HG03025 (cell line): ENCODE results near the gene C10orf62.
"Not testable (repeated sequence)": the region's sequence is repeated elsewhere in the genome, so short reads cannot be mapped to it uniquely, and the experiment has no call there.

Experiments used
- ATAC-seq: cut with Tn5 transposase; IDR thresholded peaks from one replicate; pipeline ENCODE4 v1.9.1; 2021; ENCODE audit warnings: mild to moderate bottlenecking, moderate library complexity; ENCODE audit not compliant: unreplicated experiment, low FRiP score

The C10orf62 gene

DNA sequence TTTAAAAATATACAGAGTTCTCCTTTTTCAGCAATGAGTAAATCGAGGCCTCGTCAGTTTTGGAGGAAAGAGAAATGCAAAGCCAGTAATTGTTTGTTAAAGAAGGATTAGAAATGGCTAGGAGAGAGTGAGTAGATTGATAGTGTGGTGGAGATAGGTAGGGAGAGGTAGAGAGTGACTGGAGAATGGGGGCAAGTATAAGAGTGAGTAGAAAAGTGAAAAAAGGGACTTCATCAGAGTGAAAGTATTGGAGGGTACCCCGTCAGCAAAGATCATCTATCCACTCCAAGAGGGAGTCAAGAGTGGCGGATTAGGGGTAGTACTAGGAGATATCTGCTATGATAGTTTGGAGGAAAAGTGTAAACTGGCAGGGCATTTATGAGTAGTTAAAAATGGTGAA lies 26.2 kb upstream of the C10orf62 start:
- ATAC-seq, result no peak

DNA sequence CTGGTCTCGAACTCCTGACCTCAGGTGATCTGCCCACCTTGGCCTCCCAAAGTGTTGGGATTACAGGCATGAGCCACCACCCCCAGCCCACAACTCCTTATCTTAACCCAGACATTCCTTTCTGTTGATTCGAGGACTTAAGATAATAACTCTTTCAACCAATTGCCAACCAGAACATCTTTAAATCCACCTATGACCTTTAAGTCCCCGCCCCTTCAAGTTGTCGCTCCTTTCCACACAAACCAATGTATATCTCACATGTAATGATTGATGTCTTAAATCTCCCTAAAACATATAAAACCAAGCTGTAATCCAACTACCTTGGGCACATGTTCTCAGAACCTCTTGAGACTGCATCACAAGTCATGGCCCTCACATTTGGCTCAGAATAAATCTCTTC lies 24.7 kb upstream of the C10orf62 start:
- no peak for ATAC-seq

DNA sequence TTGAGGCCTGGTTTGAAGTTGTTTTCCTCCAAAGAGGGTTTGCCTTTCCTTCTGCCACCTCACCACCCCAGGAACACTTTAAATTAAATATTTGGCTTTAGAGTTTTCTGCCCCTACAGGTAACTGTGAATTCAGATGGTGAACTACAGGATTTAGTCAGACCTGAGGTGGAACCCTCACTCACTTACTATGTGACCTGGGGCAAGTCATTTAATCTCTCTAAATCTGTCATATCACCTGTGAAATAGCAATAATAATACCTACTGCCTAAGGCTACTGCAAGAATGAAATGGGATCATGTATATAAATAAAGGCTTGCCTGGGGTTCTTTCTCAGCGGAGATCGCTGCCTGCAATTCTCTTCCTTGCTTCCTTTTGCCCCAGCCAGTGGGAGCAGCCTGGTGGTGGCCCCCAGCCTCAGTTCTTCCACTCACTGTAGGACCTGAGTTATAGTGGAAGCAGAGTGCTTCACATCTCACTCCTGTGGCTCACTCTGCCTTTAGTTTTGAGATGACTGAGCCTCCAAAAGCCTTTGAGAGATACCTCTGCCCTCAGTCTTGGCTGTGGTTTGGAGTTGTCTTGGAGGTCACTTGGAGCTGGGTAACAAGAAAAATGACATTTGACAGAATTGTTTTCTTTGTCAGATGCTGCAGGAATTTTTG lies 23.1 kb upstream of the C10orf62 start:
- no peak for ATAC-seq

DNA sequence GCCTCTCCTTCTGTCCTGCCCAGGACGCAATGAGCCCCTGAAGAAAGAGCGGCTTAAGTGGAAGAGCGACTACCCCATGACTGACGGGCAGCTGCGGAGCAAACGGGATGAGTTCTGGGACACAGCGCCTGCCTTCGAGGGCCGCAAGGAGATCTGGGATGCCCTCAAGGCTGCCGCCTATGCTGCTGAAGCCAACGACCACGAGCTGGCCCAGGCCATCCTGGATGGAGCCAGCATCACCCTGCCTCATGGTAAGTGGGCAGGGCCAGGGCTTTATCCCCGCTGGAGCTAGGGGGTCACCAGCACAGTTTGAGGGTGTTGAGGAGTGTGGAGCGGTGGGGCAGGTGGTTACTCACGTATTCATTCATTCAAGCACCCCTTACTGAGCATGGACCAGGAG lies 21.6 kb upstream of the C10orf62 start:
- ATAC-seq, result no peak

DNA sequence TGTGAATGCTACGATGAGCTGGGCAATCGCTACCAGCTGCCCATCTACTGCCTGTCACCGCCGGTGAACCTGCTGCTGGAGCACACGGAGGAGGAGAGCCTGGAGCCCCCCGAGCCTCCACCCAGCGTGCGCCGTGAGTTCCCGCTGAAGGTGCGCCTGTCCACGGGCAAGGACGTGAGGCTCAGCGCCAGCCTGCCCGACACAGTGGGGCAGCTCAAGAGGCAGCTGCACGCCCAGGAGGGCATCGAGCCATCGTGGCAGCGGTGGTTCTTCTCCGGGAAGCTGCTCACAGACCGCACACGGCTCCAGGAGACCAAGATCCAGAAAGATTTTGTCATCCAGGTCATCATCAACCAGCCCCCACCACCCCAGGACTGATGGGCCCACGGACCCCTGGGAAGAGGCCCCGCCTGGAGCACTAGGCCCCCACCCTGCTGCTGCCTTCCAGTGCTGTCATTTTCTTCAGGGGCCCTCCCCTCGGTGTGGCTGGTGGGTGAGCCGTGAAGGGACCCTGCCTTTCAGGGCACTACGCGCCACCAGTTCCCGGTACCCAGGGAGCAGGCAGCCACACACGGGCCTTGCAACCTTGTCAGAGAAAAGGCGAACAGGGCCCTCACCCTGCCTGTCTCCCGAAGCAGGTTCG lies 19.3 kb upstream of the C10orf62 start:
- ATAC-seq, result no peak

DNA sequence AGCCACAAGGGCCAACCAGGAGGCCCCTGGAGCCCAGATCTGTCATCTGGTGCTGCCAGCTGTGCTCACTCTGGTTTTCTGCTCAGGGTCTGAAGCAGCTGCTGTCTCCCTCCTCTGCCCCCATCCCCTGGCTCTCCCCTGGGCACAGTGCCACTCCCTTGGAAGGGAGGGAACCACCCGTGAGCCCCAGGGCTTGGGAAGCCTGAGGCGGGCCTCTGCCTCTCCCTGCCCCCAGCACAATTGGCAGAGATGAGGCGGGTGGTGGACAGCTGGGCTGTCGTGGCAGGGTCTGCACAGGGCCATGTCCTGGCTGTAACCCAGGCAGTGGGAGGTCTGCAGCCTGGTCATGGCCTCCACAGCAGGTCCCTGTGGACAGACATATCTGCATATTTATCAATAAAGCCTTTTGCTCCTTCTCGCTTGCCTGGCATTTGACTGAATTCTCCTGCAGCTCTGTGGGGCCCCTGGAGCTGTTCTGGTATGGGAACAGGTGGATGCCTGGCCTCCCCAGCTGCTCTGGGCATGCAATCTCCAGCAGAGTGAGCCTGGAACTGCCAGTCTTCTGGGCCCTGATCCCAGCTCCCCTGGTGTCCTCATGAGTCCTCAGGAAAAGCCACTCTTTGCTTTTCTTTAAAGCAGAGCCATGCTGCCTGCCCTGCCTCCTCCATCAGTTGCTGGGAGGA lies 18.6 kb upstream of the C10orf62 start:
- ATAC-seq, result no peak

DNA sequence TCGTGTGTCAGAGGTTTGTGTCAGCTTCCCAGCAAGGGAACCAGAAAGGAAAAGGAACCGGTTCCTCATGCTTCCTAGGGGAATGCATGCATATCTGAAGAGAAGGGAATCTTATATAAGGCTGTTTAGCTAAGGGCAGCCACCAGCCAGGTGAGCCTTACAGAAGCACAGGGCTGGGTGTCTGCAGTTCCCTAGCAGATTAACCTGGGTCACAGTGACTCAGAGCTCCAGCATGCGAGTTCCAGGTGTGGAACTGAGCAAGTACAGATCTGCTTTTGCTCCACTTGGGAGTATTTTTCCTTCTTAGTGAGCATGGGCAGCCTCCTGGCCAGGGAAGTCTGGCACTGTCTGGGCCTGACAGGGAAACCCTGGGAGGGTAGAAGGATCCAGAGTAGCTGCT lies 17.9 kb upstream of the C10orf62 start:
- no peak for ATAC-seq

DNA sequence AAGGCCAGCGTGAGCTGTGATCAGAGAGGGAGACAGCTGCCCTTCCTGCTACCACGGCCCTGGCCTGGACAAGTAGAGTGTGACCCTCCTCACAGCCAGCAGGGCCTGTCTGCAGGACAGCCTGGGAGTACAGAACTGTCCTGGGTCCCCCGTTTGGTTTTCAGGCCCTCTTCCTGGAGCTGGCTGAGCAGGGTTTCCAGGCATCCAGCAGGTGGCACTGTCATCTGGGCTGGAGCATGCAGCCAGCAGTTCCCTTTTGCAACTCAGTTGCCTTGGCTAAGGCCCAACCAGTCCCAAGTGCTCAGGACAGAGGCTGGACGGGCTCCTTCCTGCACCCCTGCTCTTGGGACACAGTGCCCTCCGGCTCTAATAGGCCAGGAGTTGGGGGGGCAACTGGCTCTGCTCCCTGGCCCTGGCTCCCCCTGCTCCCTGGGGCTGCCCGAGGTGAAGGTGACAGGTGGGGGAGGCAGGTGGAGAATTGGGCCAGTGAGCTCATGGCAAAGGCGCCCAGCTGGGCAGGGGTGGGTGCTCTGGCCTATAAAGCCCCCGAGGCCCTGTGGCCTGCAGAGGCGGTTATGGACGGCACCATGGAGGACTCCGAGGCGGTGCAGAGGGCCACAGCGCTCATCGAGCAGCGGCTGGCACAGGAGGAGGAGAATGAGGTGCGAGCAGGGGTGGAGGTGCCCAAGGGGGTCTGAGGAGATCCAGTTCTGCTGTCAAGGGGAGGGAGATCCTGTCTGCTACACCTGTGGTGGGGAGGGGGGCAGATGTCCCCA lies 17.1 kb upstream of the C10orf62 start, which contains the start of gene ANKRD2:
TSS of gene ANKRD2 (plus strand) at position 566 of the 776 bp plus-strand sequence. CDS start at position 576, 10 bp downstream.
- ATAC-seq, result no peak

DNA sequence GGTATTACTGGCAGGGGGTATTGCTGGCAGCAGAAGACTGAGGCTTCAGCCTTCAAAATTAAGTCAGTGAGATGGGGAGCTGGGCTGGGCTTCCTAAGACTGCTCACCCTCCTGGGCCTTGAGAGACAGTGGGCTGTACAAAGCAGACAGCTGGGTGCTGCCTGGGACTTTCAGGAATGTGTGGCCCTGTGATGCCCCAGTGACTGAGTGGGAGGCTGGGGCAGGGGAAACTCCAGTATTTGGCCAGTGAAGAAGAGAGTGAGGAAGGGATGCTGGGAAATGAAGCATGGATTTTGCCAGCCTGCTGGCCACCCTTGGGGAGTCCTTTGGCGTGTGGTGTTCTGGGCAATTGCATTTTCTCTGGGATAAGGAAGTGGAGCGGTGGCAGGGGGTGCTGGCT lies 16.5 kb upstream of the C10orf62 start:
- no peak for ATAC-seq

DNA sequence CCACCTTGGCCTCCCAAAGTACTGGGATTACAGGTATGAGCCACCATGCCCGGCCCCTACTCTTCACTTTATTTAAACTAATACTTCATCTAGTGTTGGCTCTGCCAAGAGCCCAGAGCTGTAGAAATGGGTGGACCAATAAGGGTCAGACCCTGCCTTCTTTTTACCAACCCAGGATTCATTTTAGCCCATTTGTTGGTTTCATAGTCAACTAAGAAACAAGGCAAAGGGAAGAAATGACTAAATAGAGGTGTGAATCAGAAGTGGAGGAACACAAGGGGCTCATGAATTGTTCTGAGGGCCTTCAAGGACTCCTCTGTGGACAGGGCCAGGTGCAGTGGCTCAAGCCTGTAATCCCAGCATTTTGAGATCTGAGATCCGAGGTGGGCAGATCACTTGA lies 15.8 kb upstream of the C10orf62 start:
- ATAC-seq, result no peak

DNA sequence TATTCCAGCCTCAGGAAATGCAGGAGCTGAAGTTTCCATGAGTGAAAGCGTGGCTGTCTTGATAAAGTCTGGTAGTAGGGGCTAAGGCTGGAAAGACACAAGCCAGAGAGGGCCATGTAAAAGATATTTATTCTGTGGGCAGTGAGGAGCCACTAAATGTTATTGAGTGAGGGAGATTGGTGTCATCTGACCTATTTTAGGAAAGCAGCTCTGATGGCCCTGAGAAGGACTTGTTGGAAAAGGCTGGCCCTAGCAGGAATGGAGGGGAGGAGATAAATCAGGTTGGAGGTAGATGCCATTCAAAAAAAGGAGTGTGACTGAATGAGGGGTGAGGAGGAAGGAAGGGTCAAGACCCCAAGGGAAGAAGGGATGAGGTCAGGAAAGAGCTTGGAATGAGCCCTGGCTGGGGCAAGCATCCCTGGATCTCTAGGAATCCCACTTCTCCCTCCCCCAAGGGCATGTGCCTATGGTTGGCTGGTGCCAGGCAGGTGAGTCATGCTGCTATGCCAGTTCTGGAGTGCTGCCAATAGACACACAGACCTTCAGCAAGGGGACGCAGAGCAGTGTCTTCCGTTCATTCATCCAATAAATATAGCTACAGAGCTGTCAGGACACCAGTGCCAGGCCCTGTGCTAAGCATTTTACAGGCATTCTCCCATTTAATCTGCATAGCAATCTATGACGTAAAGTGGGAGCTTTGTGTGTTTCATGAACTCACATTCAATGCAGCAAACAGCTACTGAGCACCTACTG lies 15.0 kb upstream of the C10orf62 start:
- ATAC-seq, result no peak

DNA sequence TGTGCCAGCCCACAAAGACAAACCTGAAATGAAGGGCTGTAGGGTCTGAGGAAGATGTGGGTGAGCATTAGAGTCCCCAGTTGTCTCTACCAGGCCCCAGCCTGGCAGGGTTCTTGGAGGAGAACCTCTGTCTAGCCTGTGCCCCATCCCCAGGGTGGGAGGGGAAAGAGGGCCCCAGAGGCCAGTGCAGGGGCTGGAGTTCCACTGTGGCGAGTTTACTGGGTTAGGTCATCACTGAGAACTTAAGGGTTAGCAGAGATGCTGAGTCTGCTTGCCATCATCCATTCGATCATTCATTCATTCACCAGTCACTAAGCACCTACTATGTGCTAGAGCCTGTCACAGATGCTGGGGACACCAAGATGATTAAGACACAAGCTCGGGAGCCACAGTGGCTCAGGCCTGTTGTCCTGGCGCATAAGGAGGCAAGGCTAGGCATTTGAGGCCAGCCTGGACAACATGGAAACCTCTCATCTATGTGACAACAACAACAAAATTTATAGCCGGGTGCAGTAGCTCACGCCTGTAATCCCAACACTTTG lies 14.3 kb upstream of the C10orf62 start:
- no peak for ATAC-seq

DNA sequence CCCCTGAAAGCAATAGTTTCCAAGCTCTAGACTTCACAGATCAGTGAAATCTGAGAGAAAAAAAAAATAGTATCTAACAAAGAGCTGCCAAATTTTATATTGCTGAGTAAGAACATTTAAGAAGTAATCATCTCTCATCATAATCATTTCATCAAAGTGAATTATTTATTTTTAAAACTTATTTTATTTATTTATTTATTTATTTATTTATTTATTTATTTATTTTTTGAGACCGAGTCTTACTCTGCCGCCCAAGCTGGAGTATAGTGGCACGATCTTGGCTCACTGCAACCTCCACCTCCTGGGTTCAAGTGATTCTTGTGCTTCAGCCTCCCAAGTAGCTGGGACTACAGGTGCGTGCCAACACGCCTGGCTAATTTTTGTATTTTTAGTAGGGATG lies 13.0 kb upstream of the C10orf62 start:
- not testable (repeated sequence) for ATAC-seq

DNA sequence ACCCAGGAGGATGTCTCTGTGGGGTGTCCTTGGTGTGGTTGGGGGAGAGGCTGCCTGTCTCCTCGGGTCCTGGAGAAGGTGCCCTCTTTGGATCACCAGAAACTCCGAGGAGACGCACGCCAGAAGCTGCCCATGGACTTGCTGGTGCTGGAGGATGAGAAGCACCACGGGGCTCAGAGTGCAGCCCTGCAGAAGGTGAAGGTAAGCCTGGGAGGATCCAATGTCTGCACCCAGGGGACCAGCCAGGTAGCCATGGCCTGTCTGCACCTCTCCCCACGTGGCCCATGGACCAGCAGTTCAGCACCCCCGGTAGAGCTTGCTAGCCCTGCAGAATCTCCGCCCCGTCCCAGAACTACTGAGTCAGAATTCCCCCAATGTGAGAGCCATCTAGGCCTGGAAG lies 11.8 kb upstream of the C10orf62 start:
- ATAC-seq, result no peak

DNA sequence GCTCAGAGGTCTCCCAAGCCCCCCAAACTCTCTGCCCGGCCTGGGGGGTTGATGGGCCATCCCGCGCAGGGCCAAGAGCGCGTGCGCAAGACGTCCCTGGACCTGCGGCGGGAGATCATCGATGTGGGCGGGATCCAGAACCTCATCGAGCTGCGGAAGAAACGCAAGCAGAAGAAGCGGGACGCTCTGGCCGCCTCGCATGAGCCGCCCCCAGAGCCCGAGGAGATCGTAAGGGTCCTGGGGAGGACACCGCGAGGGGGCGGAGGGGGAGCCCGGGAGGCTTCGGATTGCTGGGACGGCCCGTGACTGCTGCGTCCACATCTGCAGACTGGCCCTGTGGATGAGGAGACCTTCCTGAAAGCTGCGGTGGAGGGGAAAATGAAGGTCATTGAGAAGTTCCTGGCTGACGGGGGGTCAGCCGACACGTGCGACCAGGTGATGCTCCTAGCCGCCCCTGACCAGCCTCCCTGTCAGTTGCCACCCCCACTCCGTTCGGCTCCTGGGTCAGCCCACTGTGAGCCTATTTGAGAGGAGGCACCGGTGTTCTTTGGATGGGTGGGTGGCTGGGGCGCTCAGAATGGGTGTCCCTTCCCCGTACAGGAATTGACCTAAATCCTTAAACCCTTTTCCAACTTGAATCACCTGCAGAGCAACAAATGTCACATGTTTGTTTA lies 11.2 kb upstream of the C10orf62 start:
- no peak for ATAC-seq

DNA sequence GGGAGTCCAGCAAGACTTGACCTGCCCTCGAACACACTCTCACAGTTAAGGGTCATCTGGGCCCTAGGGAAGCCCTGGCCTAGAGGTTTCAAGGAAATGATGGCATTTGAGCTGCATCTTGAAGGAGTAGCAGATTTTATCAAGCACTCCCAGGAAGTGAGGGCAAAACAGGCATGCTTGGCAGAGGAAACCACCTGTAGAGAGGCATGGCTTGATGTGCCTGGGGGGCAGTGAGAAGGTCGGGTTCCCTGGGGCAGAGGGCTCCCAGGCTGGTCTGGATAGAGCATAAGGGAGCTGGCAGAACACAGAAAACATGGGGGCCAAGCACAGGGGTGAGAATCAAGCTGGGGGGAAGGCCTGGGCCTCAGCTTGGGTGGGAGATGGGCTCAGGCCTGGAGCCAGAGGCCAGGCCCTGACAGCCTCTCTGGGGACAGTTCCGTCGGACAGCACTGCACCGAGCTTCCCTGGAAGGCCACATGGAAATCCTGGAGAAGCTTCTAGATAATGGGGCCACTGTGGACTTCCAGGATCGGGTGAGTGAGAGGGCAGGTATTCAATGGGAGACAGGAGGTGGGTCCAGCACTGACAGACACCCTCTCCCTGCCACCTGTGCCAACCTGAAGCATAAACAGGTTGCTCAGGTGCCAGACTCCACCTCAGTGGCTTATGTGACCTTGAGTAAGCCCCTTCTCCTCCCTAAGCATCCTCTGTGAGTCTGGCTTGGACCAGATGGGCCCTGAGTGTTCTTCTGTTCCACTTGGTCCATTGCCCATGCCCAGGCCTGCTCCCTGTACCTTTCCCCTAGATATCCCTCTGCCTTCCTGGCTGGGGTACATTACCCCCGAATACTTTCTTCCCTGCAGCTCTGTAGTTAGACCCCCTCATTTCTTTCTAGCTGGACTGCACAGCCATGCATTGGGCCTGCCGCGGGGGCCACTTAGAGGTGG lies 8.8 kb upstream of the C10orf62 start:
- ATAC-seq, result no peak

DNA sequence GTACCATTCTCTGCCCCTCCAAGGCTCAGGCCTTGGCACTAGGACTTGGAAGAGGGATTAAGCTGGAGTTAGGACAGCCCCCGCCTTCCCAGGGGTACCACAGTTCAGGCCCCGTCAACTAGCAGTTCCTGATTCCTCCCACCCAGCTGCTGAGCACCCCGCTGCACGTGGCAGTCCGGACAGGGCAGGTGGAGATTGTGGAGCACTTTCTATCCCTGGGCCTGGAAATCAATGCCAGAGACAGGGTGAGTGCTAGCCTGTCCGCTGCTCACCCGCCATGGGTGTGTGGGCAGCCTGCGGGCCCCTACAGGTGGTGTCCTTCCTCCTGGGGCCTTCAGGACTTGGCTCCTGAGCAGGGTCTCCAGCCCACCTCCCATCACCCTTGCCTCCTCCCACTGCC lies 7.4 kb upstream of the C10orf62 start:
- ATAC-seq, result no peak

DNA sequence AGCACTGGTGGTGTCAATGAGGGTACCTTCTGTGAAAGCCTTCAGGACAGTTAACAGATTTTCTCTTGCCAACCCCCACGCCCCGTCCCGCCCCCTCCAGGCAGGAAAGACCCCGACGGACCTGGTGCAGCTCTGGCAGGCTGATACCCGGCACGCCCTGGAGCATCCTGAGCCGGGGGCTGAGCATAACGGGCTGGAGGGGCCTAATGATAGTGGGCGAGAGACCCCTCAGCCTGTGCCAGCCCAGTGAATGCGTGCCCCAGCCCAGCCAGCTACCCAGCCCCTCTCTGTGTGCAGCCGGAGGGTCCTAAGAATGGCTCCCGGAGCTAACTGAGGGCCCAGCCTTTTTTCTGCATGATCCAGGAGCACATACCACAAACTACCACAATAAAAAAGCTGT lies 6.0 kb upstream of the C10orf62 start:
- ATAC-seq, result no peak
